HG02759 (cell line): Measurements from ENCODE around the gene TICRR.
A peak's percentile ranks its signal among the peaks of the same experiment; 100 is the strongest.
"Not testable (repeated sequence)": the region's sequence is repeated elsewhere in the genome, so short reads cannot be mapped to it uniquely, and the experiment has no call there.

Experiments
- ATAC-seq: cut with Tn5 transposase; IDR thresholded peaks from one replicate; pipeline ENCODE4 v1.9.1; 2021; ENCODE audit warnings: mild to moderate bottlenecking, moderate library complexity; ENCODE audit not compliant: unreplicated experiment

TICRR gene

GRCh38 chr15:89566621-89567294 lies 8.5 kb upstream of the TICRR start:
- no peak for ATAC-seq

GRCh38 chr15:89569090-89569745 lies 6.1 kb upstream of the TICRR start:
- no peak for ATAC-seq

DNA sequence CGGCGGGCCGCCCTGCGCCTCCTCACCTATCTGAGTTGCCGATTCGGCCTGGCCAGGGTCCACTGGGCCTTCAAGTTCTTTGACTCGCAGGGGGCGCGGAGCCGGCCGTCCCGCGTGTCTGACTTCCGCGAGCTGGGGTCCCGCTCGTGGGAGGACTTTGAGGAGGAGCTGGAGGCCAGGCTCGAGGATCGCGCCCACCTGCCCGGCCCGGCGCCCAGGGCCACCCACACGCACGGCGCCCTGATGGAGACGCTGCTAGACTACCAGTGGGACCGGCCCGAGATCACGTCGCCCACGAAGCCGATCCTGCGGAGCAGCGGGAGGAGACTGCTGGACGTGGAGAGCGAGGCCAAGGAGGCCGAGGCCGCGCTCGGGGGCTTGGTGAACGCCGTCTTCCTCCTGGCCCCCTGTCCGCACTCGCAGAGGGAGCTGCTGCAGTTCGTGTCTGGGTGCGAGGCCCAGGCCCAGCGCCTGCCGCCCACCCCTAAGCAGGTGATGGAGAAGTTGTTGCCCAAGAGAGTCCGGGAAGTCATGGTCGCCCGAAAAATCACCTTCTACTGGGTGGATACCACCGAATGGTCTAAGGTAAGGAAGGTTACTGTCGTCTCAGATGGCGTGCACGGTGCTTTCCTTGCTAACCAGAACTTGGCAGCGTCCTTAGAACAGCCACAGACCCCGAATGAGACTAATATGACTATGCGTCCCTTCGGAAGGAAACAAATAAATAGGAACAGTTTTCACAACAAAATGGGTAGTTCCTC lies 567 bp downstream of the TICRR start:
- ATAC-seq: peak; percentile 24

GRCh38 chr15:89576417-89576773 lies 1.1 kb downstream of the TICRR start:
- ATAC-seq: no peak

GRCh38 chr15:89577776-89578115 lies 2.5 kb downstream of the TICRR start:
- ATAC-seq: no peak

GRCh38 chr15:89578146-89578545 lies 2.9 kb downstream of the TICRR start:
- ATAC-seq: no peak

DNA sequence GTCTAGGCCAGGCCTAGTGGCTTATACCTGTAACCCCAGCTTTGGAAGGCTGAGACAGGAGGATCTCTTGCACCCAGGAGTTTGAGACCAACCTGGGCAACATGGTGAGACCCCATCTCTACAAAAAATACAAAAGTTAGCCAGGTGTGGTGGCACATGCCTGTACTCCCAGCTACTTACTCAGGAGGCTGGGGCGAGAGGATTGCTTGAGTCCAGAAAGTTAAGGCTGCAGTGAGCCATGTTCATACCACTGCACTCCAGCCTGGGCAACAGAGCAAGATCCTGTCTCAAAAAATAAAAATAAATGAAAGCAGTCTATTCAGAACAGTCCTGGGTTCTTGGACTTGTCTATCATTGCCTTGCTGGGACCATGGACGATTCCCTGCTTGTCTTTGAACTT lies 5.5 kb downstream of the TICRR start:
- ATAC-seq: not testable (repeated sequence)

GRCh38 chr15:89586651-89587050 lies 11.4 kb downstream of the TICRR start:
- ATAC-seq: no peak

DNA sequence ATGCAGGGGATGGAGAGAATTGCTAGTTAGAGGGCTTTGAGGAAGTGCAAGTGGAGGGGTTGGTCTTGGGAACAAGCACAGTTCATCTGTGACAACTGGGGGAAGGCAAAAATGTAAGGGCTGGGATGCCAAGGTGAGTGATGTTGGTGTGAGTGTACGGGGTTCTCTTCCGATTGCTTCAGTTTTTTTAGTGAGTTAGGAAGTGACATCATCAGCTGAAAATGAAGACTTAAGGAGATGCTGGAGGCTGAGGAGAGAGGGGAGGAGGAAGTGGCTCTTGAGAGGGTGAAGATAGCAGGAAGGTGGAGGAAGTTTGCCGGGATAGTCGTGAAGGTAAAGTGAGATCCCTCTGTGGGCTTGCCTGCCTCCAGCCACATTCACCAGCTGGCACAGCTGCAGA lies 12.7 kb downstream of the TICRR start:
- ATAC-seq: no peak

- ATAC-seq: no peak
These were observed 16.6 kb downstream of the TICRR start for GRCh38 chr15:89591834-89592233.

GRCh38 chr15:89593018-89593417 lies 17.7 kb downstream of the TICRR start:
- no peak for ATAC-seq

GRCh38 chr15:89599021-89599420 lies 23.8 kb downstream of the TICRR start:
- ATAC-seq: no peak

- no peak for ATAC-seq
These were observed 36.0 kb downstream of the TICRR start for GRCh38 chr15:89611317-89611716.

GRCh38 chr15:89613031-89613430 lies 37.8 kb downstream of the TICRR start:
- ATAC-seq: no peak

DNA sequence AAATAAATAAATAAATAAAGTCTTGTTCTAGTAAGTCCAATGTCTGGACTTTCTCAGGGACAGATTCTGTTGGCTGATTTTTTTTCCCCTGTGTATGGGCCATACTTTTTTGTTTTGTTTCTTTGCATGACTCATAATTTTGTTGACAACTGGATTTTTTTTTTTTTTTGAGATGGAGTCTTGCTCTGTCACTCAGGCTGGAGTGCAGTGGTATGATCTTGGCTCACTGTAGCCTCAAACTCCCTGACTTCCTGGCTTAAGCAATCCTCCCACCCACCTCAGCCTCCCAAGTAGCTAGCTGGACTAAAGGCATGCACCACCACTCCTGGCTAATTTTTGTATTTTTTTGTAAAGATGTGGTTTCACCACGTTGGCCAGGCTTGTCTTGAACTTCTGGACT lies 38.9 kb downstream of the TICRR start:
- ATAC-seq: no peak

DNA sequence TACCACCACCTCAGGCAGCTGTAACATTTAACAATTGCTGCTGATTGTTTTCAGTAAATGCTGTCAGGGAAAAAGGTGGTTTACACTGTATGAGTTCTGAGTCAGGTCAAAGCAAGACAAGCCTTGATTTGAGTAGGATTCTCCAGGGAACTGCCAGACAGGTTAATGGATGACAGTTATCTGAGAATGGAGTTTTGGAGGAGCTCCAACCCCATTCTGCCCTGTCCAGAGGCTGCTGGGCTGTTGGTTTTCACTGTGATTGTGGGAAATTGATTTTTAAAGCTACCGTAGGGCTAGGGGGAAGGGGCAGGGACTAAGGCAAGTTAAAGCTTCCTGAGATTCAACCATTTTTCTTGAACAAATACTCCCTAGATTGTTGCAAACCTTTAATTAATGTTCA lies 39.9 kb downstream of the TICRR start:
- ATAC-seq: no peak

DNA sequence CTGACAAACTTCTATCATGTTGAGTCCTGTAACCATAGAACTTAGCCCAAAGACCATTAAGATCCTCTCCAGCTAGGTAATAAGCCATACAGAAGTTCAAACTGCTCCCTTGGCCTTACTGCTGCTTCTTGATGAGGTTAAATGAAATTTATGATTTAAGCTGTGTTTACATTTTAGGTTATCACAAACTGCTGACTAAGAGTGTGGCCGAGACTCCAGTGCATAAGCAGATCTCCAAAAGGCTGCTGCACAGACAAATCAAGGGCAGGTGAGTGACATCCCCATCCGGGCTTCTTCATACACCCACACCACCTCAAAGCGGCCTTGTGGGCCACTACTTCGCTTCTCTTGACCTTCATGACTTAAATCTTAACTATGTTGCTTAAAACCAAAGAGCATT lies 41.0 kb downstream of the TICRR start:
- ATAC-seq: no peak

GRCh38 chr15:89621547-89621946 lies 46.3 kb downstream of the TICRR start:
- no peak for ATAC-seq

DNA sequence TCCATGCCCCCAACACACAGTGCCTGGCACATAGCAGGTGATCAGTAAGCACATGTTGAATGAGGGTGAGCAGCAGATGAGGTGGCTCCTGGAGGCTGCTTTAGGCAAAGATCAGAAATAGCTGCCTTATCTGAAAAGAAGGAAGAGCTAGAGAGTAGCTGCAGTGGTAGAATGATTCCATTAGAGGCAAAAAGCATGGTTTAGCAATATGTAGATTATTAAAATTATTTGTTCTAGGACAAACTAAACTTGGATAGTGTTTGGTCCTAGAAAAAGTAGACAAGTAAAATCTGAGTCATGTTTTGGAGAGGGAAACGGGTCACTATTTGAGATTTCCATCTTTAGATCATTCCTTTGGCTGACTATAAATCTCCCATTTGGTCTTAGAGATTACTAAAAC lies 47.9 kb downstream of the TICRR start:
- ATAC-seq: no peak

- no peak for ATAC-seq
These were observed 50.4 kb downstream of the TICRR start for GRCh38 chr15:89625716-89626115.

GRCh38 chr15:89627256-89627970 lies 52.1 kb downstream of the TICRR start:
- no peak for ATAC-seq

- no peak for ATAC-seq
These were observed 53.0 kb downstream of the TICRR start for GRCh38 chr15:89628301-89628700.
